Measurements from ENCODE around the gene LRPPRC. TPM values are rescaled to one million over a fixed set of nuclear protein-coding genes. Genes with fewer than 3 reads are reported as not detected.

Gene LRPPRC
- total and polyA plus RNA-seq, 7 donors, result 47.3 to 198 (median 100) TPM

DNA sequence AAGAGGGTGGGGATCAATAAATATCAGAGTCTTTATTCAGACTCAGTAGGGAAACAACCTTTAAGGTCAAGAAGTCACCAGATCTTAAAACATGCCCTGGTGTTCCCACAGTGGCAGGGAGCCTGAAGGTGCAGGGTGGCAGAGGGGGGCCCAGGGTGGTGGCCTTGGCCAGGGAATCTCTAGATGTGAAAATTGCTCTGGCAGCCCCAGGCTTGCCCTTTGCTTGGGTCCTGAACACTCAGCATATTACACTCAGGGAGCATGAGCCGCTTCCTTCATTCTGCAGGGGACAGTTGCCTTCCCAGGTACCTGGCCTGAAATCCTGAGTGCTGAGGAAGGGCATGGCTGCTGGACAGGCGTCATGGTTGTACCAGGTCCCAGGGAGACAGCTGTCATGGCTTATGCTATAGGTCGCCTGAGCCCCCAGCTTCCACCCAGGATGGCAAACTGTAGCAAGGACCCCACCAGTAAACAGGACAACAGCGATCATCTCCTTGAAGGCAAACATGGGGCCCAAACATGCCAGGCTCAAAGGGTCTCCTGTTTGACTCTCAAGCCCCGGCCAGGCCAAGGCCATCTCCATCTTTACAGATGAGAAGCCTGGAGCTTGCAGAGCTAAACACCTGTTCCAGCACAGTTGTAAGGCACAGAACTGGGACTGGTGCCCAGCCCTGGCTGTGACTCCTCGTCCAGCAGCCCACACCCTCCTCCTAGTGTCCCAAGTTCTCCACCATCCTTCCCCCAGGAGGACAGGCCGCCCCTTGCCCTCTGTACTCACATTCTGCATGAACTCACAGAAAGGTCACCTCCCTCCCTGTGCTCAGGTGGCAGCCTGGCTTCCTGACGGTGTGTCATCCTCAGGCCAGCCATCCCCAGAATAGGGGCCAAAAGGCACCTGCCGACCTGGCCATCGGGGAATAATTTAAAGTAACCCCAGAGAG, 142.4 kb downstream of the LRPPRC start:
- Histone ChIP-seq H3K4me1 (no peaks in the 10 kb centered on the region), H3K4me3 (no peak overlapping the region), H3K36me3 (ENCODE audit: insufficient read depth in 1 of 2, low read depth in 1 of 2) (no peaks in the 10 kb centered on the region), H3K27me3 (ENCODE audit: insufficient read depth in 3 of 3, low read length in 2 of 3) (peaks cover 0 to 18% (median 4%) of the 10 kb centered on the region in 3 donors), H3K27ac (no peak overlapping the region), H3K9me3 (no peaks in the 10 kb centered on the region)
- no peak for DNase-seq
- intact Hi-C loops (cut with DNase I), result no loop called here
- 60 to 80% (median 70%) methylated on average over 10 of the region's 10 CpGs for WGBS, 3 donors
- no peak for ATAC-seq
- TF ChIP-seq, protein P1, sequence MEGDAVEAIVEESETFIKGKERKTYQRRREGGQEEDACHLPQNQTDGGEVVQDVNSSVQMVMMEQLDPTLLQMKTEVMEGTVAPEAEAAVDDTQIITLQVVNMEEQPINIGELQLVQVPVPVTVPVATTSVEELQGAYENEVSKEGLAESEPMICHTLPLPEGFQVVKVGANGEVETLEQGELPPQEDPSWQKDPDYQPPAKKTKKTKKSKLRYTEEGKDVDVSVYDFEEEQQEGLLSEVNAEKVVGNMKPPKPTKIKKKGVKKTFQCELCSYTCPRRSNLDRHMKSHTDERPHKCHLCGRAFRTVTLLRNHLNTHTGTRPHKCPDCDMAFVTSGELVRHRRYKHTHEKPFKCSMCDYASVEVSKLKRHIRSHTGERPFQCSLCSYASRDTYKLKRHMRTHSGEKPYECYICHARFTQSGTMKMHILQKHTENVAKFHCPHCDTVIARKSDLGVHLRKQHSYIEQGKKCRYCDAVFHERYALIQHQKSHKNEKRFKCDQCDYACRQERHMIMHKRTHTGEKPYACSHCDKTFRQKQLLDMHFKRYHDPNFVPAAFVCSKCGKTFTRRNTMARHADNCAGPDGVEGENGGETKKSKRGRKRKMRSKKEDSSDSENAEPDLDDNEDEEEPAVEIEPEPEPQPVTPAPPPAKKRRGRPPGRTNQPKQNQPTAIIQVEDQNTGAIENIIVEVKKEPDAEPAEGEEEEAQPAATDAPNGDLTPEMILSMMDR (IDR thresholded peaks at IDR 0.05), result no peak

DNA sequence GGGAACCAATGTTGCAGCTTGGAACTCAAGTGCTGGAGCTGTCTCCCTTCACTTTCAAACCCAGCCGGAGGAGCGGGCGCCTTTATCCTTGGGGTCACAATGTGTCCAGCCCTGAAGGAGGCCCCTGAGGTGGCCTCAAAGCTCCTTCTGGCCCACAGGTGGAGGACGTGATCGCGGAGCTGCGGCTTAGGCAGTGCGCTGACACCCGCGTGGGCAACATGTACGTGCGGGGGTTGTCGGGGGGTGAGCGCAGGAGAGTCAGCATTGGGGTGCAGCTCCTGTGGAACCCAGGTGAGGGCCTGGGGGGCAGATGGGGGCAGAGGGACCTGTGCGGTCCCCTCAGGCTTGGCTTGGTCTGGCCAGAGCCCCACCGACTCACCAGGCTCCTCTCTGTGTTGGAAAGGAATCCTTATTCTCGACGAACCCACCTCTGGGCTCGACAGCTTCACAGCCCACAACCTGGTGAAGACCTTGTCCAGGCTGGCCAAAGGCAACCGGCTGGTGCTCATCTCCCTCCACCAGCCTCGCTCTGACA, 143.5 kb downstream of the LRPPRC start:
- ATAC-seq (no peak), DNase-seq (no peak)
- Histone ChIP-seq H3K27ac (no peak overlapping the region), H3K9me3 (no peaks in the 10 kb centered on the region), H3K4me1 (no peaks in the 10 kb centered on the region), H3K4me3 (no peak overlapping the region), H3K36me3 (ENCODE audit: insufficient read depth in 1 of 2, low read depth in 1 of 2) (no peaks in the 10 kb centered on the region), H3K27me3 (ENCODE audit: insufficient read depth in 3 of 3, low read length in 2 of 3) (peaks cover 0 to 14% (median 4%) of the 10 kb centered on the region in 3 donors)
- 89 to 94% (median 93%) methylated on average over 20 to 21 of the region's 21 CpGs for WGBS, 3 donors
- TF ChIP-seq, protein P1 (IDR thresholded peaks at IDR 0.05), result no peak
- intact Hi-C loops (cut with DNase I), result no loop called here

DNA sequence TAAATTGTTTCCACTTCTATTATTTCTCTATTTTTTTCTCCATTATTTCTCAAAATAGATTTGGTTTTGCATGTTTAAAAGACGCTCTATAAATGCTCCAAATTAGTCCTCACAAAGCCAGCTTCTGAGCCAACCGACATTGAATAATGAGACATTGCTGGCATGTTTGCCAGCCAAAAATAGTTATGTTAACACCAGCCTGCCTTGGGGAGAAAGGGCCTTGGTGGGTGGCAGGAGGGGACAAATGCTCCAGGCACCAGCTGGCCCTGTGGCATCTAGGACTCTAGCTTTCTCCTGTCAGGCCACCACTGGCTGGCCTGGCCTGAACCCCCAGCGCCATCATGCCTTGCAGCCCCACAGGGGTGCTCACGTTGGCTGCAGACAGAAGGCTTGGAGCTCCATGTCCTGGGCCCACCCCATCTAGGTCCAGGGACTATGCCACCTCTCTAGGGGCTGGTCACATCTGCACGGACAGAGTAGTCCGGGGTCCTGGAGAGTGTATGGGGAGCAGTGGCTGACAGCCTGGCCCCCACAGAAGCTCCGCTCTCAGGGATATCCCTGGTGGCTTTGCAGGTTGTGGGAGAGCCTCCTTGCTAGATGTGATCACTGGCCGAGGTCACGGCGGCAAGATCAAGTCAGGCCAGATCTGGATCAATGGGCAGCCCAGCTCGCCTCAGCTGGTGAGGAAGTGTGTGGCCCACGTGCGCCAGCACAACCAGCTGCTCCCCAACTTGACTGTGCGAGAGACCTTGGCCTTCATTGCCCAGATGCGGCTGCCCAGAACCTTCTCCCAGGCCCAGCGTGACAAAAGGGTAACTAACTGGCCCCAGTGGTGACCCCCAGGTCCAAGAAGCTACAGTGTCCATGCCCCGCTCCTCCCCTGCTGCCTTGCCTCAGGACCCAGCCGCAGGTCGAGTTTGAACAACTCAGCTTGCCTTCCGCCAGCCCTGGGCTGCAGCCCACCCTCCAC, 144.5 kb downstream of the LRPPRC start:
- H3K27me3 ChIP-seq (ENCODE audit: insufficient read depth in 3 of 3, low read length in 2 of 3), result peaks cover 0 to 13% (median 4%) of the 10 kb centered on the region in 3 donors
- H3K4me1 ChIP-seq, result no peaks in the 10 kb centered on the region
- H3K36me3 ChIP-seq (ENCODE audit: insufficient read depth in 1 of 2, low read depth in 1 of 2), result no peaks in the 10 kb centered on the region
- TF ChIP-seq, protein P1 (IDR thresholded peaks at IDR 0.05), result no peak
- intact Hi-C loops (cut with DNase I), result no loop called here
- ATAC-seq (no peak), DNase-seq (no peak)
- H3K4me3 ChIP-seq, result no peak overlapping the region
- H3K9me3 ChIP-seq, result no peaks in the 10 kb centered on the region
- no peak overlapping the region for H3K27ac ChIP-seq
- 75 to 84% (median 78%) methylated on average over 19 to 20 of the region's 20 CpGs for WGBS, 3 donors

DNA sequence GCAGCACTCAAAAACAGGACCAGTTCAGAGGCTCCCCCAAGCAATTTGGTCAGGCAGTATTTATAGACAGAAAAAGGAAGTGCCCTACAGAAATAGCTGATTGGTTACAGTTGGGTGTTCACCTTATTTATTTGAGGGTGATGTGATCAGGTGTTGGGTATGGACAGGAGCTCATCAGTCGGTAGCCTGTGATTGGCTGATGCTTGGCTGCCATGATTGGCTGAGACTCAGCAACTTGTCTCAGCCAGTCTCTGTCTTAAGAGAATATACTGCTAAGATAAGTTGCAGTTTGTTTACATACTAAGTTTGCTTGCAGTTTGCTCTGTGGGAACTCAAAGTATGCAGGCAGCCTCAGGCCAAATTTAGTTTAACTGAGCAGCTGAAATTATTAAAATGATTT, 147.6 kb downstream of the LRPPRC start:
- Histone ChIP-seq H3K9me3 (no peaks in the 10 kb centered on the region), H3K4me1 (no peaks in the 10 kb centered on the region), H3K4me3 (no peak overlapping the region), H3K27ac (no peak overlapping the region), H3K27me3 (ENCODE audit: insufficient read depth in 3 of 3, low read length in 2 of 3) (peaks cover 0 to 5% (median 2%) of the 10 kb centered on the region in 3 donors), H3K36me3 (ENCODE audit: insufficient read depth in 1 of 2, low read depth in 1 of 2) (no peaks in the 10 kb centered on the region)
- TF ChIP-seq, protein P1 (IDR thresholded peaks at IDR 0.05), result no peak
- intact Hi-C loops (cut with DNase I), result no loop called here
- ATAC-seq, result no peak
- no peak for DNase-seq
- WGBS, 3 donors, result 63 to 81% (median 78%) methylated on average over 1 of the region's 1 CpG

All from psoas muscle (tissue), 8 donors.